Measurements from ENCODE around the gene PPIH. TPM values are rescaled to one million over a fixed set of nuclear protein-coding genes. Genes with fewer than 3 reads are reported as not detected.

The PPIH gene
- total RNA-seq, 2 experiments from 2014 or later = 29.4 to 32.6 TPM

GRCh38 chr1:42646056-42646455, 12.2 kb upstream of the PPIH start:
- POLR2A ChIA-PET = no interaction called here
- no peaks in the 10 kb centered on the region for H3K4me1 Mint-ChIP-seq (ENCODE audit: low read depth)
- H3K36me3 ChIP-seq (ENCODE audit: insufficient read depth, low read length) = no peaks in the 10 kb centered on the region
- DNase-seq (no peak), ATAC-seq (ENCODE audit: poor library complexity) (no peak)
- intact Hi-C loops (cut with DNase I, micrococcal nuclease) = loop anchor here in 1 of 2 experiments (10.0 kb wide), 1 partner anchor 49 kb away; no protein-coding TSS in a partner anchor
- H3K4me1 ChIP-seq (ENCODE audit: insufficient read depth, low read length) = no peaks in the 10 kb centered on the region
- peaks cover 17% of the 10 kb centered on the region for H3K36me3 Mint-ChIP-seq (ENCODE audit: low read depth)
- H3K9me3 Mint-ChIP-seq = peaks cover 8% of the 10 kb centered on the region
- no peak for TF ChIP-seq CTCF (IDR thresholded peaks at IDR 0.05)
- CTCF ChIA-PET = no interaction called here
- no peaks in the 10 kb centered on the region for H3K27me3 ChIP-seq (ENCODE audit: control insufficient read depth in 1 of 2, insufficient read depth in 2 of 2, low read length in 2 of 2)
- no peaks in the 10 kb centered on the region for H3K27me3 Mint-ChIP-seq
- no peak overlapping the region for H3K4me3 ChIP-seq (ENCODE audit: low read length)
- H3K4me3 Mint-ChIP-seq = no peak overlapping the region
- no peak overlapping the region for H3K27ac ChIP-seq (ENCODE audit: low read depth in 1 of 2, low read length in 2 of 2)
- H3K9me3 ChIP-seq (ENCODE audit: control insufficient read depth in 1 of 2, insufficient read depth in 1 of 2, low read length in 2 of 2) = no peaks in the 10 kb centered on the region
- H3K27ac Mint-ChIP-seq = no peak overlapping the region

DNA sequence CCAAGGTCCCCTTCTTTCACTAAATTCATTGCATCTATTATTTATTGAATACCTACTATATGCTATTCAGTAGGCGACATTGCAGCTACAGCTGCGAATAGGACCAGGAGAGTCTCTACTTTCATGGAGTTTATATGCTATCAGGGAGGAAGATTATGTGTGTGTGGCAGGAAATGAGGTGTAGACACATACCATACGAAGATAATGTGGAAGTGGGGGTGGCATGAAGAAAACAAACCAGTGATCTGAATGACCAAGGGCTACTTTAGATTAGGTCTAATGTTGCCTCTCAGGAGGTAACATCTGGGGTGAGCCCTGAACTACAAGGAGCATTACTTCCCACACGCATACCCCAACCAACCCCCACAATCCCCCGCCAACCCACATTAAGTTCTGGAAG, 1.0 kb upstream of the PPIH start:
- no peak for TF ChIP-seq CTCF (IDR thresholded peaks at IDR 0.05)
- intact Hi-C loops (cut with DNase I, micrococcal nuclease) = loop anchor here in 1 of 2 experiments (1.0 kb wide), 1 partner anchor 109 kb away; no protein-coding TSS in a partner anchor
- CTCF ChIA-PET = interaction anchor here (1.3 to 2.5 kb wide), 3 partner anchors 21 to 35 kb away, joined by 3 to 21 read pairs (median 3); partner anchors contain the start of gene YBX1
- Histone ChIP-seq H3K4me3 (ENCODE audit: low read length) (no peak overlapping the region), H3K4me1 (ENCODE audit: insufficient read depth, low read length) (peaks cover 18% of the 10 kb centered on the region), H3K36me3 (ENCODE audit: insufficient read depth, low read length) (peaks cover 17% of the 10 kb centered on the region), H3K9me3 (ENCODE audit: control insufficient read depth in 1 of 2, insufficient read depth in 1 of 2, low read length in 2 of 2) (no peaks in the 10 kb centered on the region), H3K27me3 (ENCODE audit: control insufficient read depth in 1 of 2, insufficient read depth in 2 of 2, low read length in 2 of 2) (no peaks in the 10 kb centered on the region), H3K27ac (ENCODE audit: low read depth in 1 of 2, low read length in 2 of 2) (peak overlapping the region; percentile 23 to 77)
- ATAC-seq (ENCODE audit: poor library complexity) (no peak), DNase-seq (peak in 3 of 14 experiments; percentile 9 to 18 (median 11))
- peak overlapping the region; percentile 88 for H3K27ac Mint-ChIP-seq
- no peaks in the 10 kb centered on the region for H3K27me3 Mint-ChIP-seq
- H3K4me3 Mint-ChIP-seq = peak overlapping the region; percentile 95
- POLR2A ChIA-PET = interaction anchor here (1.0 to 2.9 kb wide), 8 partner anchors 9 to 515 kb away, joined by 3 to 171 read pairs (median 4); partner anchors contain the start of genes C1orf50, CFAP57, EBNA1BP2 and P3H1
- peaks cover 41% of the 10 kb centered on the region for H3K36me3 Mint-ChIP-seq (ENCODE audit: low read depth)
- peaks cover 50% of the 10 kb centered on the region for H3K4me1 Mint-ChIP-seq (ENCODE audit: low read depth)
- no peaks in the 10 kb centered on the region for H3K9me3 Mint-ChIP-seq

GRCh38 chr1:42658877-42659337, 684 bp downstream of the PPIH start:
- Histone ChIP-seq H3K9me3 (ENCODE audit: control insufficient read depth in 1 of 2, insufficient read depth in 1 of 2, low read length in 2 of 2) (no peaks in the 10 kb centered on the region), H3K27me3 (ENCODE audit: control insufficient read depth in 1 of 2, insufficient read depth in 2 of 2, low read length in 2 of 2) (no peaks in the 10 kb centered on the region), H3K27ac (ENCODE audit: low read depth in 1 of 2, low read length in 2 of 2) (peak overlapping the region; percentile 68 to 77), H3K4me3 (ENCODE audit: low read length) (peak overlapping the region; percentile 94), H3K4me1 (ENCODE audit: insufficient read depth, low read length) (peaks cover 18% of the 10 kb centered on the region), H3K36me3 (ENCODE audit: insufficient read depth, low read length) (peaks cover 28% of the 10 kb centered on the region)
- ChIA-PET POLR2A (interaction anchor here (1.6 to 2.9 kb wide), 3 partner anchors 24 to 196 kb away, joined by 5 to 171 read pairs (median 24); partner anchors contain the start of genes C1orf50, CCDC30, P3H1 and YBX1), CTCF (no interaction called here)
- TF ChIP-seq CTCF (IDR thresholded peaks at IDR 0.05) = no peak
- intact Hi-C loops (cut with DNase I, micrococcal nuclease) = loop anchor here (1.0 to 2.0 kb wide), 3 partner anchors 22 to 196 kb away; partner anchors contain the start of genes CCDC30 (in 1 of the 2) and YBX1 (in 1 of the 2)
- Mint-ChIP-seq H3K4me3 (peak overlapping the region; percentile 95), H3K9me3 (no peaks in the 10 kb centered on the region), H3K27me3 (no peaks in the 10 kb centered on the region), H3K4me1 (ENCODE audit: low read depth) (peaks cover 50% of the 10 kb centered on the region), H3K36me3 (ENCODE audit: low read depth) (peaks cover 46% of the 10 kb centered on the region), H3K27ac (peak overlapping the region; percentile 88)
- no peak for ATAC-seq (ENCODE audit: poor library complexity)
- DNase-seq = no peak
